ENCODE measurements around the gene HRNR. TPM values are rescaled to one million over a fixed set of nuclear protein-coding genes. Genes with fewer than 3 reads are reported as not detected.

The HRNR gene
- total RNA-seq, 4 donors from 2014 or later, result not detected

DNA sequence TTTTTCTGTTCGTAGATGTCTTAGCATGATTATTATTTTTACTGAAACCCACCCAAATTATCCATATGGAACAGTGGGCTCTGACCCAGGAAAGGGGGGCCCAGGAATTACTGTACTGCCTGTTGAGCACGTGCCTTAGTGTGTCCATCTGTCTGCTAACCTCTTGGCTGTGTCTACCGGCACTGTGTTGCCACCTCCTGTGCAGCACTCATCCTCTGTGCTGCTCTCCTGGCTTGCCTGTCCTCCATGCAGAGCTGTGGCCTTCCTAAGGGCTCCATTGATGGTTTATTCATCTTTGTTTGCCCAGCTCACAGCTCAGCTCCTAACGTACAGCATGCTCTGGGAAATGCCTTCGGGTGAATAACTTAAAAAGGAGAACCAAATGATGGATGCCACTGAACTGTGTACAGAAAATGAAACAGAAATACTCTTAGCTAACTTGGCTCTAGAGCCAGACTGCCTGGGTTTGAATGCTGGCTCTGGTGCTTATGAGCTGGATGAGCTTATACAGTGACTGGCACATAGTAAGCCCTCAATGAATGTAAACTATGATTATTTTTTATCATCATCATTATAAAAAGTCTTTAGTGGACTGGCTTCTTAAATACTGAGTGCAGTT, 53.6 kb downstream of the HRNR start:
- peaks cover 0 to 4% (median 0%) of the 10 kb centered on the region in 4 donors for H3K4me1 ChIP-seq
- in situ Hi-C loops (cut with MboI; ENCODE audit: low pct_ligation_motif_present in 1 of 4, low pct_unique_long_range_greater_than_20kb in 1 of 4, low sequenced_read_pairs in 3 of 4), result no loop called here
- no peaks in the 10 kb centered on the region for H3K27me3 ChIP-seq
- no peak overlapping the region for H3K27ac ChIP-seq
- intact Hi-C loops (cut with DNase I; ENCODE audit: low total_unique reads), result no loop called here
- H3K36me3 ChIP-seq, result no peaks in the 10 kb centered on the region
- H3K4me3 ChIP-seq, result no peak overlapping the region
- WGBS, 2 donors (ENCODE audit: low coverage in 1 of 2), result 53 to 63% methylated on average over 2 to 5 of the region's 5 CpGs
- no peak for TF ChIP-seq POLR2A (IDR thresholded peaks at IDR 0.05)
- no peak for TF ChIP-seq POLR2AphosphoS5 (IDR thresholded peaks at IDR 0.05)
- DNase-seq, result no peak
- H3K9me3 ChIP-seq, result no peaks in the 10 kb centered on the region

DNA sequence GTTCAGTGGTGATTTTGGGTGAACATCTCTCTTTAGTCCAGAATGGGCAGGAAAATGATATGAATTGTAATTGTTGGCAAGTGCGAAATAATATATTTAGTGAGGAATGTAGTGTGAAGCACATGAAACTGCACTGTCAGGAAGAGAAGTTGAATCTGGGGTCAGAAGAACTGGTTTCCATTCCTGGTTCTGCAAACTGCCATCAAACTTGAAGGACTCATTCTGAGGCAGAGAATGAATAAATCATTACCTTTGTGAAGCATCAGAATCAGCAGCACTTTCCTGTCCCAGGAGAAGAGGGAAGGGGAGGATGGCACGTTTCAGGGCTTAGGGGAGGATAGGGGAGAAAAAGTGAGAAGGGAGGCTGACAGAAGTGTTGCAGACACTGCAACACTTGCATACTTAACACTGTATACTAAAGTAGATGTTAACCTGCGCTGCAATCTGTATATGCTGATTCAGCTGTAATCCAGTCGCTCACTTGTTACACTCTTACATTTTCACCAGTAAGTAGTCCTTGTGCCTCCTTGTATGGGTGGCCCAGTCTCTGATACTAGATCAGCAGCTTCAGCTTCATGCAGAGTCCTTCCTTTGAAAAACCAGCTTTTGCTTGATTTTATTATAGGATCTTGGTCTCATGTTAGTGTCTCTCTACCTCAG, 54.5 kb downstream of the HRNR start:
- 81 to 86% methylated on average over 3 to 4 of the region's 4 CpGs for WGBS, 2 donors (ENCODE audit: low coverage in 1 of 2)
- no peak for TF ChIP-seq POLR2AphosphoS5 (IDR thresholded peaks at IDR 0.05)
- TF ChIP-seq, protein P1, sequence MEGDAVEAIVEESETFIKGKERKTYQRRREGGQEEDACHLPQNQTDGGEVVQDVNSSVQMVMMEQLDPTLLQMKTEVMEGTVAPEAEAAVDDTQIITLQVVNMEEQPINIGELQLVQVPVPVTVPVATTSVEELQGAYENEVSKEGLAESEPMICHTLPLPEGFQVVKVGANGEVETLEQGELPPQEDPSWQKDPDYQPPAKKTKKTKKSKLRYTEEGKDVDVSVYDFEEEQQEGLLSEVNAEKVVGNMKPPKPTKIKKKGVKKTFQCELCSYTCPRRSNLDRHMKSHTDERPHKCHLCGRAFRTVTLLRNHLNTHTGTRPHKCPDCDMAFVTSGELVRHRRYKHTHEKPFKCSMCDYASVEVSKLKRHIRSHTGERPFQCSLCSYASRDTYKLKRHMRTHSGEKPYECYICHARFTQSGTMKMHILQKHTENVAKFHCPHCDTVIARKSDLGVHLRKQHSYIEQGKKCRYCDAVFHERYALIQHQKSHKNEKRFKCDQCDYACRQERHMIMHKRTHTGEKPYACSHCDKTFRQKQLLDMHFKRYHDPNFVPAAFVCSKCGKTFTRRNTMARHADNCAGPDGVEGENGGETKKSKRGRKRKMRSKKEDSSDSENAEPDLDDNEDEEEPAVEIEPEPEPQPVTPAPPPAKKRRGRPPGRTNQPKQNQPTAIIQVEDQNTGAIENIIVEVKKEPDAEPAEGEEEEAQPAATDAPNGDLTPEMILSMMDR (IDR thresholded peaks at IDR 0.05), result no peak
- Histone ChIP-seq H3K36me3 (no peaks in the 10 kb centered on the region), H3K4me1 (peaks cover 0 to 4% (median 0%) of the 10 kb centered on the region in 4 donors), H3K27me3 (no peaks in the 10 kb centered on the region), H3K9me3 (no peaks in the 10 kb centered on the region), H3K27ac (no peak overlapping the region), H3K4me3 (no peak overlapping the region)
- intact Hi-C loops (cut with DNase I; ENCODE audit: low total_unique reads) (no loop called here), in situ Hi-C loops (cut with MboI; ENCODE audit: low pct_ligation_motif_present in 1 of 4, low pct_unique_long_range_greater_than_20kb in 1 of 4, low sequenced_read_pairs in 3 of 4) (no loop called here)
- no peak for DNase-seq

DNA sequence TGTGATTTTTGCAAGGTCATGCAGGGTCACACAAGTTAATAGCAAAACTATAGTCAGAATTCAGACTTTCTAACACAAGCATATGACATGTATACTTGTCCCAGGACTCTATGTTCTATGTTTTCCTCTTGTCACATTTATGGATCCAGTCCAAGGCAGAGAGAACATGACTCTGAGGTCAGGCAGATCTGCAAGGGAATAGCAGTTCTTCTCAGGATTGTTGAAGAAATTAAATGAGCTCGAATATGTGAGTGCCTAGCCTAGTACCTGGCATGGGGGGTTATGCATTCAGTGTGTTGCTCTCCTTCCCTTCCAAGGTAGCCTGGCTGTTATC, 55.5 kb downstream of the HRNR start:
- Histone ChIP-seq H3K9me3 (no peaks in the 10 kb centered on the region), H3K36me3 (no peaks in the 10 kb centered on the region), H3K4me3 (no peak overlapping the region), H3K4me1 (peaks cover 0 to 4% (median 0%) of the 10 kb centered on the region in 4 donors), H3K27me3 (no peaks in the 10 kb centered on the region), H3K27ac (no peak overlapping the region)
- intact Hi-C loops (cut with DNase I; ENCODE audit: low total_unique reads) (no loop called here), in situ Hi-C loops (cut with MboI; ENCODE audit: low pct_ligation_motif_present in 1 of 4, low pct_unique_long_range_greater_than_20kb in 1 of 4, low sequenced_read_pairs in 3 of 4) (no loop called here)
- WGBS, 2 donors (ENCODE audit: low coverage in 1 of 2), result 59 to 60% methylated on average over 1 of the region's 1 CpG
- TF ChIP-seq POLR2A (IDR thresholded peaks at IDR 0.05) (no peak), POLR2AphosphoS5 (IDR thresholded peaks at IDR 0.05) (peak in 1 of 3 donors; percentile 16), EP300 (IDR thresholded peaks at IDR 0.05; ENCODE audit: low read depth) (peak; percentile 57)
- TF ChIP-seq, protein P1 (IDR thresholded peaks at IDR 0.05), result no peak
- DNase-seq, result no peak

DNA sequence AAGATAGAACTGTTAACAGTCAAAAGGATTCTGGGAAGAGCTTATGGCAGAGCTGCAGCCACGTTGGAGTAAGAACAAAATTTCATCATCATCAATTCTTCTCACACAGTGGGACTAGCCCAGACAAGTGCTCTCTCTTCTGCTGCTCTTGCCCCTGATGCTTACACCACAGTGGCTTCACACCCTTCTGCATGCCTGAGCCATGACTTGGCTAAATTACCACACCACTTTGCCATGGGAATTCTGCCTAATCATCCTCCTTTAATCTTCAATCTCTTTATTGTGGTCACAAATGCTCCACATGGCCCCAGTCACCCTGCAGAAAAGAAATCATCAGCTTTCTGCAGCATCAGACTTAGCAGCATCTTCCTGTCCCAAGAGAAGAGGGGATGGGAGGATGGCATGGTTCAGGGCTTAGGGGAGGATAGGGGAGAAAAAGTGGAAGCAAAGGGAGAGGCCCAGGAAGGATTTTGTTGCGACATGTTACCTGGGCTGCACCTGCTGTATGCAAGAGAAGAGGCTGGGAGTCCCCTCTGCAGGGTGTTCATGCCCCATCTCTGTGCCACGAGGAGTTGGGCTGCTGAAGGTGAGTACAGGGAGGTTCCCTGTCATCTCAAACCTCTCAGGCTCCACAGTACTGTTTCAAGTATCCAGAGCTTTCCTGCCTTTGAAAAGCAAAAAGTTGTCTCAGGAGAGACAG, 56.0 kb downstream of the HRNR start:
- no peak overlapping the region for H3K27ac ChIP-seq
- no peak overlapping the region for H3K4me3 ChIP-seq
- in situ Hi-C loops (cut with MboI; ENCODE audit: low pct_ligation_motif_present in 1 of 4, low pct_unique_long_range_greater_than_20kb in 1 of 4, low sequenced_read_pairs in 3 of 4) (no loop called here), intact Hi-C loops (cut with DNase I; ENCODE audit: low total_unique reads) (no loop called here)
- H3K9me3 ChIP-seq, result no peaks in the 10 kb centered on the region
- no peak for TF ChIP-seq POLR2A (IDR thresholded peaks at IDR 0.05)
- no peak for TF ChIP-seq POLR2AphosphoS5 (IDR thresholded peaks at IDR 0.05)
- no peak for TF ChIP-seq EP300 (IDR thresholded peaks at IDR 0.05; ENCODE audit: low read depth)
- TF ChIP-seq, protein P1 (IDR thresholded peaks at IDR 0.05), result no peak
- WGBS, 2 donors (ENCODE audit: low coverage in 1 of 2), result 56 to 62% methylated on average over 2 to 3 of the region's 3 CpGs
- peaks cover 0 to 4% (median 0%) of the 10 kb centered on the region in 4 donors for H3K4me1 ChIP-seq
- DNase-seq, result no peak
- H3K36me3 ChIP-seq, result no peaks in the 10 kb centered on the region
- no peaks in the 10 kb centered on the region for H3K27me3 ChIP-seq

All from transverse colon (tissue), 4 donors.